CD14-positive monocyte (primary cell): Measurements from ENCODE around the gene RAB27A. TPM values are rescaled to one million over a fixed set of nuclear protein-coding genes. Genes with fewer than 3 reads are reported as not detected.

Source experiments
- DNase-seq, 3 donors: peaks; one replicate each; pipeline ENCODE4 v3.0.0-alpha.2; 2011 to 2022
- H2AFZ ChIP-seq: 2 replicates; pipeline ENCODE4 v1.6.0; 2012; ENCODE audit warnings: mild to moderate bottlenecking, low read depth, low read length, inconsistent platforms; ENCODE audit not compliant: insufficient read depth, poor library complexity, severe bottlenecking
- H3K27ac ChIP-seq, 2 donors: 1 replicate in 1 of 2; 2 replicates in 1 of 2; pipeline ENCODE4 v1.5.1; 2012 to 2013; ENCODE audit warnings: low read length in 2 of 2, control low read depth in 1 of 2, inconsistent platforms in 1 of 2, low read depth in 1 of 2, mild to moderate bottlenecking in 1 of 2
- H3K27me3 ChIP-seq, 2 donors: one replicate each; pipeline versions ENCODE4 v1.6.0 to v1.6.1; 2011 to 2013; ENCODE audit warnings: low read length in 2 of 2; ENCODE audit not compliant: control insufficient read depth in 2 of 2, insufficient read depth in 2 of 2
- H3K36me3 ChIP-seq, 2 donors: replicated peaks in 1 of 2; 1 replicate in 1 of 2; 2 replicates in 1 of 2; pipeline versions ENCODE4 v1.5.1 to v1.6.1; 2012 to 2013; ENCODE audit warnings: low read length in 2 of 2, control low read depth in 1 of 2, inconsistent platforms in 1 of 2, mild to moderate bottlenecking in 1 of 2; ENCODE audit not compliant: insufficient read depth in 2 of 2, control insufficient read depth in 1 of 2
- H3K4me1 ChIP-seq, 2 donors: 1 replicate in 1 of 2; 2 replicates in 1 of 2; pipeline versions ENCODE4 v1.5.1 to v1.6.1; 2012 to 2013; ENCODE audit warnings: low read length in 2 of 2, control low read depth in 1 of 2, inconsistent platforms in 1 of 2, mild to moderate bottlenecking in 1 of 2, moderate library complexity in 1 of 2; ENCODE audit not compliant: insufficient read depth in 2 of 2, control insufficient read depth in 1 of 2
- H3K4me2 ChIP-seq: replicated peaks from 2 replicates; pipeline ENCODE3; 2012; ENCODE audit warnings: low read length, moderate library complexity, mild to moderate bottlenecking; ENCODE audit not compliant: poor library complexity, severe bottlenecking; ENCODE audit errors: extremely low read depth
- H3K4me3 ChIP-seq, 3 experiments: fragments of 200-600 bp in 1 of 3; sonication (generic) in 1 of 3; replicated peaks in 1 of 3; 1 replicate in 2 of 3; 2 replicates in 1 of 3; pipeline ENCODE4 v1.5.1; 2011 to 2013; ENCODE audit warnings: low read length in 3 of 3, mild to moderate bottlenecking in 3 of 3, control low read depth in 2 of 3, low read depth in 2 of 3, inconsistent platforms in 1 of 3, moderate library complexity in 1 of 3
- H3K79me2 ChIP-seq: 2 replicates; pipeline ENCODE4 v1.6.0; 2012; ENCODE audit warnings: mild to moderate bottlenecking, control low read depth, inconsistent platforms, low read length, moderate library complexity; ENCODE audit not compliant: insufficient read depth
- H3K9ac ChIP-seq: 2 replicates; pipeline ENCODE4 v1.6.0; 2017; ENCODE audit warnings: low read length, mild to moderate bottlenecking; ENCODE audit not compliant: insufficient read depth, poor library complexity, severe bottlenecking
- H3K9me3 ChIP-seq, 2 donors: replicated peaks in 1 of 2; 1 replicate in 1 of 2; 2 replicates in 1 of 2; pipeline versions ENCODE4 v1.5.1 to v1.6.1; 2012 to 2013; ENCODE audit warnings: low read length in 2 of 2, control low read depth in 1 of 2; ENCODE audit not compliant: control insufficient read depth in 1 of 2, insufficient read depth in 1 of 2
- H4K20me1 ChIP-seq: 2 replicates; pipeline ENCODE4 v1.6.0; 2012; ENCODE audit warnings: mild to moderate bottlenecking, low read length, control low read depth, moderate library complexity; ENCODE audit not compliant: insufficient read depth
- H3K27ac Mint-ChIP-seq, 7 donors: one replicate each; pipeline ENCODE4 v1.8.0; 2020; ENCODE audit warnings: mild to moderate bottlenecking in 7 of 7, mixed read lengths in 7 of 7, moderate library complexity in 6 of 7, inconsistent platforms in 2 of 7
- H3K27me3 Mint-ChIP-seq, 3 donors: one replicate each; pipeline ENCODE4 v1.8.0; 2021 to 2022; ENCODE audit warnings: low read depth in 3 of 3, mild to moderate bottlenecking in 3 of 3, mixed read lengths in 3 of 3, moderate library complexity in 3 of 3, inconsistent platforms in 1 of 3
- H3K36me3 Mint-ChIP-seq, 2 donors: one replicate each; pipeline ENCODE4 v1.8.0; 2020; ENCODE audit warnings: mixed read lengths in 2 of 2, inconsistent platforms in 1 of 2, mild to moderate bottlenecking in 1 of 2
- H3K4me1 Mint-ChIP-seq: one replicate; pipeline ENCODE4 v1.8.0; 2020; ENCODE audit warnings: mild to moderate bottlenecking, mixed read lengths
- H3K4me3 Mint-ChIP-seq, 2 donors: one replicate each; pipeline ENCODE4 v1.8.0; 2020; ENCODE audit warnings: mild to moderate bottlenecking in 2 of 2, mixed read lengths in 2 of 2, moderate library complexity in 1 of 2
- H3K9me3 Mint-ChIP-seq, 7 donors: one replicate each; pipeline ENCODE4 v1.8.0; 2020 to 2022; ENCODE audit warnings: mixed read lengths in 7 of 7, mild to moderate bottlenecking in 6 of 7, moderate library complexity in 6 of 7, inconsistent platforms in 2 of 7
- CTCF ChIP-seq: fragments of 200-600 bp; IDR thresholded peaks from one replicate; pipeline ENCODE4 v1.8.0; 2022; ENCODE audit warnings: antibody characterized with exemption, mild to moderate bottlenecking
- WGBS: methylation state at CpG from one replicate; pipeline ENCODE4 v1.1.5; 2013; ENCODE audit warnings: missing lambda C conversion rate; ENCODE audit not compliant: insufficient coverage; 5-methylcytosine and 5-hydroxymethylcytosine counted together
- intact Hi-C, 2 donors: fragments of 100-400 bp; cut with micrococcal nuclease; formaldehyde crosslinking; loops; one replicate each; pipeline versions ENCODE4 v1.15.0 to v1.15.1; 2023
- polyA plus RNA-seq, 3 donors: library from polyadenylated mRNA; depleted of rRNA in 1 of 3; unstranded in 2 of 3; stranded (reverse) in 1 of 3; fragments of 300-500 nt in 2 of 3; fragments of >200 nt in 1 of 3; fragmentation: Illumina TruSeq in 2 of 3; gene quantifications; 1 replicate in 2 of 3; 2 replicates in 1 of 3; pipeline ENCODE4 v1.2.3, GENCODE V29; 2012 to 2021

The RAB27A gene
- polyA plus RNA-seq, 3 donors: 70.1 to 159 (median 135) TPM

- Mint-ChIP-seq H3K27ac (no peak overlapping the region), H3K36me3 (no peaks in the 10 kb centered on the region), H3K9me3 (peaks cover 0 to 10% (median 4%) of the 10 kb centered on the region in 7 donors), H3K27me3 (peaks cover 0 to 1% (median 1%) of the 10 kb centered on the region in 3 donors), H3K4me3 (no peak overlapping the region), H3K4me1 (peaks cover 20% of the 10 kb centered on the region)
- TF ChIP-seq CTCF: no peak
- H3K4me2 ChIP-seq: no peak overlapping the region
- H3K36me3 ChIP-seq: no peaks in the 10 kb centered on the region
- no peak overlapping the region for H3K4me3 ChIP-seq
- intact Hi-C loops: no loop called here
- H3K4me1 ChIP-seq: peaks cover 7 to 17% of the 10 kb centered on the region in 2 donors
- no peaks in the 10 kb centered on the region for H3K79me2 ChIP-seq
- H3K9ac ChIP-seq: no peak overlapping the region
- H4K20me1 ChIP-seq: no peaks in the 10 kb centered on the region
- H2AFZ ChIP-seq: no peak overlapping the region
- H3K9me3 ChIP-seq: no peaks in the 10 kb centered on the region
- H3K27ac ChIP-seq: no peak overlapping the region
- no peak for DNase-seq
- no peaks in the 10 kb centered on the region for H3K27me3 ChIP-seq
Measured at GRCh38 chr15:55297315-55297714, 7.7 kb upstream of the RAB27A start.

- TF ChIP-seq CTCF: peak; percentile 90
- DNase-seq: peak; percentile 75 to 87 (median 81)
- 28% methylated on average over 17 of the region's 17 CpGs for WGBS
Measured at GRCh38 chr15:55290528-55291057, 980 bp upstream of the RAB27A start.

More at GRCh38 chr15:55290528-55291057, 980 bp upstream of the RAB27A start:
- intact Hi-C loops: loop anchor here (1.0 to 5.0 kb wide), 4 partner anchors 40 to 93 kb away; partner anchors contain the start of gene RSL24D1 (in 1 of the 2)
- Histone ChIP-seq H3K27ac (peak overlapping the region; percentile 95 to 99), H3K4me1 (peaks cover 36 to 55% of the 10 kb centered on the region in 2 donors), H3K79me2 (peaks cover 47% of the 10 kb centered on the region), H3K4me2 (peak overlapping the region; percentile 95), H3K9ac (peak overlapping the region; percentile 98), H3K9me3 (no peaks in the 10 kb centered on the region), H4K20me1 (no peaks in the 10 kb centered on the region), H3K4me3 (peak overlapping the region; percentile 72 to 99 (median 95)), H2AFZ (peak overlapping the region; percentile 96), H3K36me3 (no peaks in the 10 kb centered on the region), H3K27me3 (no peaks in the 10 kb centered on the region)
- peak overlapping the region; percentile 94 to 96 for H3K4me3 Mint-ChIP-seq
- H3K27me3 Mint-ChIP-seq: peaks cover 0 to 1% (median 0%) of the 10 kb centered on the region in 3 donors
- peaks cover 14 to 19% of the 10 kb centered on the region in 2 donors for H3K36me3 Mint-ChIP-seq
- peaks cover 50% of the 10 kb centered on the region for H3K4me1 Mint-ChIP-seq
- no peaks in the 10 kb centered on the region for H3K9me3 Mint-ChIP-seq
- H3K27ac Mint-ChIP-seq: peak overlapping the region; percentile 89 to 99 (median 91)
